Parathyroid adenoma (tissue), 2 donors: ENCODE measurements around the gene C6.

ENCODE experiments used
- H2AFZ ChIP-seq: fragments of 300-600 bp; sonication (generic); one replicate; pipeline ENCODE4 v1.7.0; 2017; ENCODE audit warnings: antibody characterized with exemption, mild to moderate bottlenecking
- H3K27ac ChIP-seq: fragments of 300-600 bp; sonication (generic); one replicate; pipeline ENCODE4 v1.7.0; 2017
- H3K27me3 ChIP-seq: fragments of 300-600 bp; sonication (generic); one replicate; pipeline ENCODE4 v1.7.0; 2017; ENCODE audit warnings: low read length; ENCODE audit not compliant: control insufficient read depth, insufficient read depth
- H3K36me3 ChIP-seq: fragments of 300-600 bp; sonication (generic); one replicate; pipeline ENCODE4 v1.7.0; 2017; ENCODE audit warnings: low read length; ENCODE audit not compliant: control insufficient read depth, insufficient read depth
- H3K4me1 ChIP-seq: fragments of 300-600 bp; sonication (generic); one replicate; pipeline ENCODE4 v1.7.0; 2017; ENCODE audit warnings: control low read depth
- H3K4me2 ChIP-seq: fragments of 300-600 bp; sonication (generic); one replicate; pipeline ENCODE4 v1.7.0; 2017; ENCODE audit warnings: low read length
- H3K4me3 ChIP-seq: fragments of 300-600 bp; sonication (generic); one replicate; pipeline ENCODE4 v1.7.0; 2017; ENCODE audit warnings: low read depth, low read length
- H3K79me2 ChIP-seq: fragments of 300-600 bp; sonication (generic); one replicate; pipeline ENCODE4 v1.7.0; 2017; ENCODE audit warnings: control low read depth
- H3K9ac ChIP-seq: fragments of 300-600 bp; sonication (generic); one replicate; pipeline ENCODE4 v1.7.0; 2017; ENCODE audit warnings: mild to moderate bottlenecking
- H3K9me3 ChIP-seq: fragments of 300-600 bp; sonication (generic); one replicate; pipeline ENCODE4 v1.7.0; 2017; ENCODE audit warnings: low read length; ENCODE audit not compliant: control insufficient read depth
- CTCF ChIP-seq: fragments of 300-600 bp; sonication (generic); IDR thresholded peaks from one replicate; pipeline ENCODE4 v1.7.0; 2017; ENCODE audit warnings: antibody characterized with exemption, mild to moderate bottlenecking
- donor health status: primary hyperparathyroidism.

The C6 gene

GRCh38 chr5:41145306-41145705, 68.0 kb downstream of the C6 start:
- Histone ChIP-seq H3K27me3 (no peaks in the 10 kb centered on the region), H3K79me2 (no peaks in the 10 kb centered on the region), H3K9me3 (no peaks in the 10 kb centered on the region), H3K9ac (no peak overlapping the region), H3K36me3 (no peaks in the 10 kb centered on the region), H3K27ac (no peak overlapping the region), H3K4me3 (no peak overlapping the region), H3K4me2 (no peak overlapping the region), H2AFZ (no peak overlapping the region), H3K4me1 (no peaks in the 10 kb centered on the region)
- no peak for TF ChIP-seq CTCF

GRCh38 chr5:41143131-41143901, 70.0 kb downstream of the C6 start:
- Histone ChIP-seq H3K9ac (no peak overlapping the region), H3K27ac (no peak overlapping the region), H3K36me3 (no peaks in the 10 kb centered on the region), H3K79me2 (no peaks in the 10 kb centered on the region), H2AFZ (no peak overlapping the region), H3K27me3 (no peaks in the 10 kb centered on the region), H3K4me1 (no peaks in the 10 kb centered on the region), H3K4me2 (no peak overlapping the region), H3K4me3 (no peak overlapping the region), H3K9me3 (no peaks in the 10 kb centered on the region)
- TF ChIP-seq CTCF = no peak

GRCh38 chr5:41127967-41128690, 85.2 kb downstream of the C6 start:
- Histone ChIP-seq H3K4me1 (peaks cover 13% of the 10 kb centered on the region), H3K36me3 (no peaks in the 10 kb centered on the region), H2AFZ (peak overlapping the region; percentile 68), H3K79me2 (no peaks in the 10 kb centered on the region), H3K27ac (peak overlapping the region; percentile 52), H3K9ac (no peak overlapping the region), H3K4me2 (peak overlapping the region; percentile 31), H3K4me3 (no peak overlapping the region), H3K27me3 (no peaks in the 10 kb centered on the region), H3K9me3 (no peaks in the 10 kb centered on the region)
- TF ChIP-seq CTCF = no peak

- H2AFZ ChIP-seq = no peak overlapping the region
- peaks cover 1% of the 10 kb centered on the region for H3K4me1 ChIP-seq
- no peak for TF ChIP-seq CTCF
- no peak overlapping the region for H3K27ac ChIP-seq
- H3K79me2 ChIP-seq = no peaks in the 10 kb centered on the region
- H3K9ac ChIP-seq = no peak overlapping the region
- no peaks in the 10 kb centered on the region for H3K36me3 ChIP-seq
- H3K4me3 ChIP-seq = no peak overlapping the region
- no peaks in the 10 kb centered on the region for H3K9me3 ChIP-seq
- H3K27me3 ChIP-seq = no peaks in the 10 kb centered on the region
- H3K4me2 ChIP-seq = no peak overlapping the region
Measured at GRCh38 chr5:41122459-41122858, 90.9 kb downstream of the C6 start.
